B cell (primary cell): ENCODE results near the gene ZNRD2.

Source experiments
- CTCF ChIP-seq: fragments of 200-600 bp; IDR thresholded peaks from one replicate; pipeline ENCODE4 v1.8.0; 2022; ENCODE audit warnings: antibody characterized with exemption, mild to moderate bottlenecking
- EZH2 ChIP-seq: IDR thresholded peaks from 2 replicates; pipeline ENCODE4 v1.6.1; 2012; ENCODE audit warnings: borderline replicate concordance, low read depth, mild to moderate bottlenecking, moderate library complexity, low read length; ENCODE audit not compliant: insufficient read depth, poor library complexity, severe bottlenecking

DNA sequence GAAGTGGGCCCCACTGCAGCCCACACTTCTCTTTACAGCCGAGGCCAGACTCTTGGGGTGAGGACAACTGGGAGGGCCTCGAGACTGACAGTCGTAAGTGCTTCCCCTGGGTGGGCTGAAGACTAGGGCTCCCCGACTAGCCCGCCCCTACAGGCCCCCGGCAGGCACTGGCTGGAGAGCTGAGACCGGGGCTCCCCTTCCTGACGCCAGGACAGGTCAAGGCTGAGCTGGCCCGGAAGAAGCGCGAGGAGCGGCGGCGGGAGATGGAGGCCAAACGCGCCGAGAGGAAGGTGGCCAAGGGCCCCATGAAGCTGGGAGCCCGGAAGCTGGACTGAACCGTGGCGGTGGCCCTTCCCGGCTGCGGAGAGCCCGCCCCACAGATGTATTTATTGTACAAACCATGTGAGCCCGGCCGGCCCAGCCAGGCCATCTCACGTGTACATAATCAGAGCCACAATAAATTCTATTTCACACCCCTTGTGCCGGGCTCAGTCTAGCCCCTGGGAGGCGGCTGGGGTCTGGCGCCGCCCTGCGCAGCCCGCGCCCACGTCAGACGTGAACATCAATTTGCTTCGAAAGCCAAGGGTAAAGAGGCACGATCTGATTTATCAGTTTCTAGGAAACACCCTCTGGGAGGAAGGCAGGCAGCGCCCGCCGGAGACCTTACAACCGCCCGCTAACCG, 31.9 kb upstream of the ZNRD2 start:
- TF ChIP-seq CTCF (no peak), EZH2 (no peak)
